GM20000 (cell line): ENCODE results near the gene NKD1.

Source experiments
- DNase-seq: peaks from one replicate; pipeline ENCODE4 v3.0.0; 2012; ENCODE audit warnings: low spot score
- TF ChIP-seq, protein P1 (sequence below): IDR thresholded peaks from 2 replicates; pipeline ENCODE4 v1.5.1; 2012; ENCODE audit warnings: mild to moderate bottlenecking, control low read depth; ENCODE audit errors: extremely low read depth, missing control alignments

The NKD1 gene

DNA sequence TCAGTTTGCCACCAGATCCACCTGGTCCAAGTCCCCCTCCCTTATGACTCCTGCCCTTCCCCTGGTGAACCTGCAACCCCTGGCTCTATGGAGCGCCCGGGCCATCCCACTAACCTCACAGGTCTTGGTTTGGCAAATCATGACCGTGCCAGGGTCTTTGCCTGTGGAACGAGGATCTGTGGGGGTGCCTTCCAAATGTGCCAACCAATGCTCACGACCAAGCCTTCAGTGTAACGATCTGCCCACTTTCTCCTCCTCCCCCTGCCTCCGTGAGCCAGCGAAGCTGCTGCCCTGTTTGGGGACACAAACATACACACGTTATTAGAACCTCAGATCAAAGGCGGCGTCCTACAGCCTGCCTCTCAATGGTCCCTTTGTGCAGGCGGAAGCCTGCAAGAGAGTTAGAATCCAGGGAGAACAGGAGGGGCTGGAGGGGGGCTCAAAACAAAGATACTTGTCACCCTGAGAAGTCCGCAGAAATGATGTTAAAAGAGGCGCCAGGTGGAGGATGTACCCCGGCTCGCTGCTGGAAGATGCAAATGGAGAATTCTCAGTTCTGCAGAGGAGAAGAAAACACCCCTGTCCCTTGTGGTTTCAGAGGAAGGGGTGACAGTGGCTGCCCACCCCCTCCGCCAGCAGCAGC, 9.0 kb upstream of the NKD1 start:
- no peak for DNase-seq
- TF ChIP-seq, protein P1, sequence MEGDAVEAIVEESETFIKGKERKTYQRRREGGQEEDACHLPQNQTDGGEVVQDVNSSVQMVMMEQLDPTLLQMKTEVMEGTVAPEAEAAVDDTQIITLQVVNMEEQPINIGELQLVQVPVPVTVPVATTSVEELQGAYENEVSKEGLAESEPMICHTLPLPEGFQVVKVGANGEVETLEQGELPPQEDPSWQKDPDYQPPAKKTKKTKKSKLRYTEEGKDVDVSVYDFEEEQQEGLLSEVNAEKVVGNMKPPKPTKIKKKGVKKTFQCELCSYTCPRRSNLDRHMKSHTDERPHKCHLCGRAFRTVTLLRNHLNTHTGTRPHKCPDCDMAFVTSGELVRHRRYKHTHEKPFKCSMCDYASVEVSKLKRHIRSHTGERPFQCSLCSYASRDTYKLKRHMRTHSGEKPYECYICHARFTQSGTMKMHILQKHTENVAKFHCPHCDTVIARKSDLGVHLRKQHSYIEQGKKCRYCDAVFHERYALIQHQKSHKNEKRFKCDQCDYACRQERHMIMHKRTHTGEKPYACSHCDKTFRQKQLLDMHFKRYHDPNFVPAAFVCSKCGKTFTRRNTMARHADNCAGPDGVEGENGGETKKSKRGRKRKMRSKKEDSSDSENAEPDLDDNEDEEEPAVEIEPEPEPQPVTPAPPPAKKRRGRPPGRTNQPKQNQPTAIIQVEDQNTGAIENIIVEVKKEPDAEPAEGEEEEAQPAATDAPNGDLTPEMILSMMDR, result no peak

DNA sequence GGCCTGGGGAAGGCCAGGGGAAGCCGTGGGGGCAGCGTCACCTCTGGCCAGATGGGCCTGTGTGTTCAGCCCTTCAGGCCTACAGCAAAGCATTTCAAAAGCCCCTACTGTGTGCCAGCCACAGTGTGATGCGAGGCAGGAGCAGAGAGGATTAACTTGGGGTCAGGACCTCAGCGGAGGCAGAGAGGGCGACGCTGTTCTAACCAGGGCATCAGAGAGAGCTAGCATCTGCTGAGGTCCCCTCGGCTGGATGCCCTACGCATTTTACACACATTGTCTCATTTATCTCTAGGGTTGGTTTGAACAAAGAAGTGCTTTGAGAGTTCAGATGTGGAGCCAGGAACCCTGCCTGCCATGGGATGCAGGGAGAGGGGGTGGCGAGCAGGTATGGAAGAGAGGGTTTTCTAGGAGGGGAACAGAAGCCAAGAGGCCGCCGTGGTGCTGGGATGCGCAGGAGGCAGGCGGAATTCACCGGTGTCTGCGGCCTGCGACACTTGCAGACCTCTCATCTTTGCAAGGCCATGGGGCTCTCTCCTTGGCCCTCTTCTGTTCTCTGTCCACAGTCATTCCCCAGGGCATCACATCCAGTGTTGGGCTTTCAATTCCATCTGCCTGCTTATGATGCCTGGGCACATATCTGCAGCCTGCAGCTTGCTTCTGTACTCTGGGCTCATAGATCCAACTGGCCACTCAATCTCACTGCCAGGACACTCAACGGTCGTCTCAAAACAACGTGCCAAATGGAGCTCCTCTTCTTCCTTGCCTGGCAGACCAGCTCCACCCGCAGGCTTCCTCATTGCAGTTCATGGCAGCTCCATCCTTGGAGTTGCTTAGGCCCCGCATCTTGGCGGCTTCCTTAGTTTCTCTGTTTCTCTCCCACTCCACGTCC, 8.1 kb upstream of the NKD1 start:
- no peak for DNase-seq

DNA sequence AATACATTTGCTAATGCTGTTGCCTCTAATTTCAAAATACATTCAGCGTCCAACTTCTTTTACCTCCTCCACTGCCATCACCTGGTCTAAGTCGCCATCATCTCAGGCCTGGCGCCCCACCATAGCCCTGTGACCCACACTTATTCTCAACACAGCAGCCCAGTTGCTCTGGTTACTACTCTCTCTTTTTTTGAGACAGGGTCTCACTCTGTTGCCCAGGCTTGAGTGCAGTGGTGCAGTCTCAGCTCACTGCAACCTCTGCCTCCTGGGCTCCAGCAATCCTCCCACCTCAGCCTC, 7.5 kb upstream of the NKD1 start:
- TF ChIP-seq, protein P1, result no peak
- DNase-seq, result no peak

More for the DNA sequence above, 8.1 kb upstream of the NKD1 start:
- TF ChIP-seq, protein P1, result no peak

DNA sequence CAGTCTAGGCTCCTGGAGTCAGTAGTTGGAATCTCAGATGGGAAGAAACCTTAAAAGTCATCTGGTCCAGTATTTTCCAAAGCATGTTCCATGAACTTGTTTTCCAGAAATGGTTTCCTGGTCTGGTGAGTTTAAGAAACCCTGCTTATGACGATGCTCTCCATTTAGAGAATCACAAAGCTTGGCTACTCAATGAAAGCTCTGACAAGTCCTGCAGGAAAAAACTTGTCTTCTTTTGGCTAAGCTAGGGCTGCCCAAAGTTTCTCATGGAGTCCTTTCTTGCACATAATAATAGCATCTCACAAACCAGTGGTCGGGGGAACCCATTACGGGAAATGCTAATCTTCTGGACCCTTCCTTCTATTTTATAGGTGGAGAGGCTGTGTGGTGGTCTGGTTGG, 5.5 kb upstream of the NKD1 start:
- DNase-seq, result no peak
- TF ChIP-seq, protein P1, result no peak

DNA sequence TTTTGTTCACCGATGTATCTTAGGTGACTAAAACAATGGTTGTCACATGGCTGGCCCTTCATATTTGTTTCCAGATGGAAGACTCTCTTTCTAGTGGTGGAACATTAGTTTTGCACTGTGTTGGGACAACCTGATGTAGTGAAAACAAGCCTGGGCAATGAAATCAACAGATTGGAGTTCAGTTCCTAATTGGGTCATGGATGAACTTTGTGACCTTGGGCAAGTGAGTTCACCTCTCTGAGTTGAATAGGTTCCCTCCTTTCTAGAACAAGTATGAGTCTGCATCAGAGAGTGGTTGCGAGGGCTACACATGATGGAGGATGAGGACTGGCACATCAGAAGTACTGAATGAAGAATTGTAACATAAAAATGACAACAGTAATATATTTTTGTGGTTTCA, 2.1 kb upstream of the NKD1 start:
- DNase-seq, result no peak
- TF ChIP-seq, protein P1, result no peak

DNA sequence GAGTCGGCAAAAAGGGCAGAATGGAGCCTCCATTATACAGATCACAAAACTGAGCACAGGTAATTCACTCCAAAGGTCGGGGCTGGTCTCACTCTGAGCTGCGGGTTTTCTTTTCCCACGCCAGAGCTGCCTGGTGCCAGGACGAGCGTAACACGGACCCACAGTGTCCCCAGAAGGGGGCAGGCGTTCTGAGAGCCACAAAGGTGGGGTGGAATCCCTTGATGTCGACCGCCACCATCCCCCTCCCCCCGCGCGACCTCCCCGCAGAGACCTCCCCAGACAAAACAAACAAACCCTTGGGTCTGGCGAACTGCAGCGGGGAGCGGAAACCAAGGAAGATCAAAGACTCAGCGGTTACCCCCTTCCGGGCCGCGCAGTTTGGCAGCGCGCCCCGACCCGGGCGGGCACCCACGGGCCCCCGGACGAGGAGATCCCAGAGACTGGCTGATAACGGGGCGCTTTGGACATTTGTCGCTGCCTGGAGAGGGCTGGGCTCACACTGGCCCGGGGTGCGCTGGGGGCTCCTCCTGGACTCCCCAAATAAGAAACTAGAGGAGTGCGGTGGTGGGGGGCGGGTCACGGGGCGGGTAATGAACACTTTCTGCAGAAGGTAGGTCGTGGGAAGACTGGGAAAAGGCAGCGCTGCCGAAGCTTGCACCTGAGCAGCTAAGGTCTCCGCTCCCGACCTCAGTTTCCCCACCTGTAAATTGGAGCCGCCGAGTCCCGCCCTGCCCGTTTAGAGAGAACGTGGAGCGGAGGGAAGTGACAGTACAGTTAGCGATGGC, 664 bp upstream of the NKD1 start:
- TF ChIP-seq, protein P1, result peak; percentile 39
- peak; percentile 72 for DNase-seq

DNA sequence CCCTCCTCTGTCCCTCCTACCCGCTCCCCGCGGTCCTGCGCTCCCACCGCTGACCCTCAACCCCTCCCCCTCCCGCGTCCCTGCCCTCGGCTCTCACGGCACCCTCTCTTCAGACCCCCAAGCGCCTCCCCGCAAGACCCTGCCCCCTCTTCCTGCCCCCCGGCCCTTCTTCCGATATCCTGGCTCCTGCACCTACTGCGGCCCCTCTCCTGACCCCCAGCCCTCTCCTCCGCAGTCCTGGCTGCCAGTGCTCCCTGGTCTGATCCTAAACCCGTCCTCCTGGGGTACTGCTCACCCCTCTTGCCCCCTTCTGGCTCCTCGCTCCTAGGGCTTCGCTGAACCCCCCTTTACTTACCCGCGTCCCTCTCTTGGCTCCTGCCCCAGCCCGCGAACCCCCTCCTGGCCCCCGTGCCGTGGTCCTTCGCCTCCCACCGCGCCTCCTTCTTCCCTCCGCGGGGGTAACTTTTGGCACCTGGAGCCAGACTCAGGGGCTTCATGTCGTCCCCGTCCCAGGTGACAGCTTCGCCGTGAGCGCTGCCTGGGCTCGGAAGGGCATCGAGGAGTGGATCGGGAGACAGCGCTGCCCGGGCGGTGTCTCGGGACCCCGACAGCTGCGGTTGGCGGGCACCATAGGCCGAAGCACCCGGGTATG, 839 bp downstream of the NKD1 start:
- TF ChIP-seq, protein P1, result no peak
- no peak for DNase-seq
